NCI-H345 treated with DMSO at 0.1 percent for 48 hours (cell line): ENCODE measurements around the gene NME9.

ENCODE experiments used
- DNase-seq: peaks from one replicate; lab custom pipeline; 2025; ENCODE audit not compliant: unreplicated experiment; lab: John Stamatoyannopoulos, UW

The NME9 gene

GRCh38 chr3:138336454-138336999 is 6.9 kb upstream of the NME9 start:
- DNase-seq: no peak

GRCh38 chr3:138334608-138335007 is 5.0 kb upstream of the NME9 start:
- DNase-seq: no peak

- DNase-seq: no peak
These were observed 2.9 kb upstream of the NME9 start for GRCh38 chr3:138332472-138333073.

GRCh38 chr3:138331143-138331894 is 1.7 kb upstream of the NME9 start:
- no peak for DNase-seq

GRCh38 chr3:138329984-138330293 is 288 bp upstream of the NME9 start:
- no peak for DNase-seq

- DNase-seq: no peak
These were observed 1.3 kb downstream of the NME9 start for GRCh38 chr3:138328341-138328740.

GRCh38 chr3:138327831-138328230 is 1.8 kb downstream of the NME9 start:
- DNase-seq: no peak

GRCh38 chr3:138326866-138327595 is 2.6 kb downstream of the NME9 start:
- no peak for DNase-seq

GRCh38 chr3:138325990-138326389 is 3.7 kb downstream of the NME9 start:
- DNase-seq: no peak

- no peak for DNase-seq
These were observed 5.7 kb downstream of the NME9 start for GRCh38 chr3:138323971-138324370.

- no peak for DNase-seq
These were observed 12.0 kb downstream of the NME9 start for GRCh38 chr3:138317687-138318086.

- no peak for DNase-seq
These were observed 14.9 kb downstream of the NME9 start for GRCh38 chr3:138314751-138315150.

GRCh38 chr3:138310494-138310893 is 19.2 kb downstream of the NME9 start:
- no peak for DNase-seq

GRCh38 chr3:138308783-138309182 is 20.9 kb downstream of the NME9 start:
- no peak for DNase-seq

- no peak for DNase-seq
These were observed 21.8 kb downstream of the NME9 start for GRCh38 chr3:138307899-138308298.

- no peak for DNase-seq
These were observed 26.2 kb downstream of the NME9 start for GRCh38 chr3:138303474-138303873.

GRCh38 chr3:138300647-138301046 is 29.0 kb downstream of the NME9 start:
- DNase-seq: no peak

GRCh38 chr3:138297876-138298275 is 31.8 kb downstream of the NME9 start:
- DNase-seq: no peak

- DNase-seq: no peak
These were observed 32.5 kb downstream of the NME9 start for GRCh38 chr3:138297059-138297607.

GRCh38 chr3:138296639-138297038 is 33.0 kb downstream of the NME9 start:
- no peak for DNase-seq

- no peak for DNase-seq
These were observed 40.0 kb downstream of the NME9 start for GRCh38 chr3:138289701-138290100.

- DNase-seq: no peak
These were observed 40.4 kb downstream of the NME9 start for GRCh38 chr3:138289260-138289659.
